Limb (tissue), 2 donors: Measurements from ENCODE around the gene DHX8.

Source experiments
- DNase-seq, 2 donors: peaks; one replicate each; pipeline ENCODE4 v3.0.0-alpha.2; 2016; ENCODE audit errors: extremely low spot score in 2 of 2

Gene DHX8

DNA sequence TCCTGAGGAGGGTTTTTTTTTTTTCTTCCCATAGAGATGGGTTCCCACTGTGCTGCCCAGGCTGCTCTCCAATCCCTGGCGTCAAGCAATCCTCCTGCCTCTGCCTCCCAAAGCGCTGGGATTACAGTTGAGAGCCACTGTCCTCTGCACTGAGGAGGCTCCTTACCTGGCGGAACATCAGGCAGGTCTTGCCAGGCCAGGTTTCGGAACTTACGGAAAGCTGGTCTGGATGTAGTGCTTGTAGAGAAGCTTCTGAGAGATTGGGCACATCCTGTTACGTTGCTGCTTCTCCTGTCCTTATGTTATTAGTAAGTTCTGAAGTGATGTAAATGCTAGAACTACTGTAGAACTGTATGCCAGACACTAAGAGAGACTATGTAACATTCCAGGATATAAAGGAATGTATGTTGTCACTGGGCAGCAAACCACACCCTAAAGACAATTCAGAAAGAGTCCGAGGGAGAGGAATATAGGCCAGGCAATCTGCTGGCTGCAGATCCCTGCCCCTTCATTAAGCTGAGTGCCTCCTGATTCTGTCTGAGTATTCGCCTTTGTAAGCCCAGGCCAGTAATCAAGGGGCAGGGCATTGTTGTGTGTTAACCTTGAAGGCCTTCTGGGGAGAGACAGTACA, 41.3 kb downstream of the DHX8 start:
- no peak for DNase-seq

- no peak for DNase-seq
Measured at GRCh38 chr17:43526886-43527648, 43.3 kb downstream of the DHX8 start.

DNA sequence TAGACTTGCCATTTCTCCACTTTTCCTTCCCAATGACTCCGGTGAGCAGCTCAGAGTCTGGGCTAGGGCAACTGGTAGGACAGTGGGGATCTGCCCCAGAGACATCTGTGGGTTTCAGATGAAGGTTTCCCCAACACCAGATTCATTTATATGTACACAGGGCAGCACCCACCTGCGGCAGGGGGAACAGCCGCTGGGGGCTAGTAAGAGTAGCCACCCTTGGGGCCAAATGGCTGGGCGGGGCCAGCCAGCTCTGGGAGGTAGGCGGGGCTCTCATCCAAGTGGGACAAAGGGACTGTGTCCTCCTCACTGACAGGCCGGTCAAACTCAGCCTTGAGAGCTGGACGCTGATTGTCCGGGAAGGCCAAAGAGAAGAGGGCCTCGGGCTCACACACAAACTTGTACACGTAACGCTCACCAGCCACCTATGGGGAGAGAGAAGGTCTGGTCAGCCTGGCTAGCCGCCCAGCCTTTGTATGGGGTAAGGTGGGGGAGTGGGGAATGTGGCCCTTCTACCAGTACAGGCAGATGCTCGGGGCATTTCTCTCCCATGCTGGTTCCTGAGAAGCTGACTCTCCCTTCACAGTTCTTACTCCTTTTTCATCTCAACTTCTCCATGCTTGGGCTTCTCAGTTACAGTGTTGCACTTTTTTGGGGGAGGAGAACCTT, 44.7 kb downstream of the DHX8 start:
- DNase-seq = no peak

DNA sequence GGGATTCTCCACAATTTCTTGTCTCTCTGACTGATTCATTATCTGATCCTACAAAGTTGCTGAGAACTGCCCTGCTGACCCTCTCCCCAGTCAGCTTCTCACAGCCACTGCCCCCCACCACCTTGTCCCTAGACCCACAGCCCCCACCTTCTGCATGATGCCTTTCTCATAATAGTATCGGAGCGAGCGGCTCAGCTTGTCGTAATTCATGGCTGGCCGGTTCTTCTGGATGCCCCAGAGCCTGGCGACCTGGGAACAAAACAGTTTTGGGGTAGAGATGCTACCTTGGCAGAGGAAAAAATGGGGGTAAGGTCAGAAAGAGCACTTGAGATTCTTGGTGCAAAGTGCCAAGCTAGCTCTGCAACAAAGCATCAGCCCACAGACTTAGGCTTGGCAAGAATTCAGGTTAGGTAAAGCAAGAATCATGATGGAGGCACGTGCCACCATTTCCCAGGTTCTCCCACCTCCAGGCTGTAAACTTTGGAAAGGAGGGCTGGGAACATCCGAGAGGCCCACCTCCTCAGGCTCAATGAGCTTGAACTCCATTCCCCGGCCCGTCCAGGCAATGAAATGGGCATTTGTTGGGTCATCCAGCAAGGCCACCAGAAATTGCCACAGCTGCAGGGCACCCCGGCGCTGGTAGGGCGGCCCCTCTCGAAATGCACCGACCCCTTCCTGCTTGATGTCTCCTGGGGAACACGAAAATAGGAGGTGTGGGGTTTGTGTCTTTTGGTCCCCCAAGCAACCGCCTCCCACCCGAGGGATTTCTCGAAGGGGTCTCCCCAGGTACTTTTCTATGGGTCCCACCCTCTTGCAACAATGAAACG, 45.4 kb downstream of the DHX8 start:
- DNase-seq = no peak

- no peak for DNase-seq
Measured at GRCh38 chr17:43529947-43530287, 46.1 kb downstream of the DHX8 start.

- DNase-seq = peak; percentile 93 to 94
Measured at GRCh38 chr17:43530288-43531081, 46.7 kb downstream of the DHX8 start.

DNA sequence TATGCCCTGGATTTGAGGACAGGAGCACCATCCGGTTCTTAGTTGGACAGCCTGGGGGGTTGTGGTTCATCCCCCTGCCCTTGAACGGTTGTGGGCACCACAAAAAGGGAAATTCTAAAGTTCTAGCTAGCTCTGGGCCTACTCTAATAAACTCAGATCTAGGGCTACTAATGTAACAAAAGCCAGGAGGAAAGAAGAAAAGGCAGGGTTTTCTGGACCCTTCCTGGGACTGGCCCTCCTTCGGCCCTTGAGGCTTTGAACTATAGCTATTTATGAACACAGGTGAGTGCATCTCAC, 47.3 kb downstream of the DHX8 start:
- DNase-seq = no peak

DNA sequence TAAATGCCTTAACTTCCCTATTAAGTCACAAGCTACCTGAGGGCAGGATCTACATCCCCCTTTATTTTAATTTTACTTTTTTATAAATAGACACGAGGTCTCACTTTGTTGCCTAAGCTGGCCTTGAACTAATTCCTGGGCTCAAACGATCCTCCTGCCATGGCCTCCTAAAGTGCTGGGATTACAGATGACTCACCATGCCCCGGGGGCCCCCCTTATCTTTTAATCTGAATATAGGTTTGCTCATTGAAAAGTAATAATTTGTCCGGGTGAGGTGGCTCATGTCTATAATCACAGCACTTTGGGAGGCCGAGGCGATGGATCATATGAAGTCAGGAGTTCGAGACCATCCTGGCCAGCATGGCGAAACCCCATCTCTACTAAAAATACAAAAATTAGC, 48.2 kb downstream of the DHX8 start:
- no peak for DNase-seq

DNA sequence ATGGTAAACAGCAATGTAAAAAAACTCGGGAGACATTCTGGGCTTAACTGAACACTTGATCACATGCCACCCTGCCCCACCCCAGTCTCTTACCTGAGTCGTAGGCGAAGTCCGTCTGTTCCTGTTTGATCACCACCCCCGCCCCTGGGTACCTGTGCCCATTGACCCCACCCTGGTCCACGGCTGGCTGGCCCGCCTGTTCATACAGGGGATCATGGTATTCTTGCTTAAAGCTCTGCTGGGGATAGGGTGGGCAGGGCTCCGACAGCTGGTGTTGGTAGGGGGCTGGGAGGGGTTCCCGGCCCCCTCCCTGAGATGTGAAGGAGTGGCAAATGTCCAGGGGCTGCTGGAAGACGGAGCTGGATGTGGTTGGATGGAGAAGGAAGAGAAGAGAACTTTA, 48.8 kb downstream of the DHX8 start:
- no peak for DNase-seq

- DNase-seq = no peak
Measured at GRCh38 chr17:43533699-43534098, 49.9 kb downstream of the DHX8 start.

GRCh38 chr17:43534909-43535308, 51.1 kb downstream of the DHX8 start:
- DNase-seq = no peak

- no peak for DNase-seq
Measured at GRCh38 chr17:43536236-43536992, 52.6 kb downstream of the DHX8 start.

DNA sequence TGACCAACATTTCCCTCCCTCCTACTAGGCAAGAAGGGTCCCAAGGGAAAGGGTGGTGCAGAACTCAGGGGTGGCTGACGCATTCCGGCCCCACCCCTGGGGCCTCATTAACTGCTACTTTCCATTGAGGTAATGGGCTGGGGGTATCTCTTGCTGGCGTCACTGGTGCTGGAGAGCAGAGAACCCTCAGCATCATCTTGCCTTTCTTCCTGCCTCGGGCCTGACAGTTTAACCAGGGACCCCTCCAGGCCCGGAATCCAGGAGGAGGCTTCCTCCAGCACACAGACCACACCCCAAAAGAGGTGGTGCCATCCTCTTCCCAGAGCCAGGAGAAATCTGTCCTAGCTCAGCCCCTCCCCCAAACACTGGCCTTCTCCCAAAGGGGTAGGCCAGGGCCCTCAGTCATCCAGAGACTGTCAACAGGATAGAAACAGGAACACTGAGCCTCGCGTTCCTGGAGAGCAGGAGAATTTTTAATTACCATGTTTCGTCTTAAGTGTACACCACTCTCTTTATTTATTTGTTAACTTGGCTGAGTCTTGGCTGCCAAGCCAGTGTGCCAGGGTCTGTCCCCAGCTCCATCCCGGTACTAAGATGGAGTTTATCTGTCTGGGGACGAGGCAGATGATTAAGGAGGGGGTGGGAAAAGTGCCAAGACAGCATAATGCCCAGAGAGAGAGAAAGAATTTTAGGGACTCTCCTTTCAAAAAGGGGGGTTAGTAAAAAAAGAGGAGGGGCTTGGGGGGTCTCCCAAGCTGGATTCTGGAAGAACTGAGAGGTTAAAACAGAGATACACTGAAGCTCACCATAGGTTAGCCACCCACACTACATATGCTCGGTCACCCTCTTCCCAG, 57.3 kb downstream of the DHX8 start:
- no peak for DNase-seq

DNA sequence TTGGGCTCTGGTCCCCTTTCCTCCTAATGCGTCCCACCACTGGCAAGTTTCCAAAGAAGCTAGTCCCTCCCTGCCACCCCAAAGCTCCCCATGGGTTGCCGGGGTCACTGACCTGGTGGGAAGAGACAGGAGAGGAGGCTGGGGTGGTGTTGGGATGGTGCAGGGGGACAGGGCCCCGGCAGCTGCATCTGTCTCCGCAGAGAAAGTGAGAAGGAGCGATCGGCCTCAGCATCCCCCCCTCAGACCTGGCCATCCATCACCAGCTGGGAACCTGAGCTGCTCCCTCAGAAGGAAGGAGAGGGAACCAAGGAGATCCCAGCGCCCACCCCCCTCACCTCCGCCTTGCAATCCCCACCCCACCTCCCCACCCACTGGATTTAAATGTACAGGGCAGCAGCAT, 59.1 kb downstream of the DHX8 start:
- no peak for DNase-seq

- no peak for DNase-seq
Measured at GRCh38 chr17:43543300-43543699, 59.5 kb downstream of the DHX8 start.

DNA sequence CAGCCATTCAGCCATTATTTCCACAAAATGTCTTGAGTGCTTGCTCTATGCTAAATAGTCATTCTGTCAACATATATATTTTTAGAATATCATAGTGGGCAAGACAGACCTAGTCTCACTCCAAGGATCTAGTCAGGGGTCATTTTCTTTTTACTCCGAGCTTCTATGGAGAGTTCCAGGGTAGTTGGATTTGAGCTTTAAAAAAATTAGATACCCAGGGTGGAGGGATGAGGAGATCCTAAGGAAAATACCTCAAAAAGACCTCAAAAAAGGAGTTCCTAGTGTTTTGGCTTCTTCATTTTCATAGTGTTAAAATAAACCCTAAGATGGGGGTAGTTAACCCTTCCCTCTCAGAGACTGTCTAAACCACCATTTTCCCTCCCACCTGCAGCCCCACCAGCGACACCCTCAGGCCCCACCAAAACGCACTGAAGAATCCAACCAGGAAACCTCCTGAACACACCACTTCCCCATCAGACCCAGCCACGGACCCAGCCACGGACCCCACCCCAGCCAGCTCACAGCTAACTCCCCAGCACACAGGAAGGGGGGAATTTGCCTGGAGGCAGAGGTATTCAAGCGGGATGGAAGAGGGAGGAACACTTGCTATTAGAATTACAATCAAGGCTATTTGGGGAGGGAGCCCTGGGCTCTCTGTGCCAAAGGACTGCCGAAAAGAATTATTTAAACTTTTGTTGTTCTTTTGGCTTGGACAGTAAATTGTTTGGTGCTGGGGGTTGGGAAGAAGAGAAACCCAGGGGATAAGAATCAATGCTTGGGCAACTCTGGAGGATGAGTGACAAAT, 60.2 kb downstream of the DHX8 start:
- no peak for DNase-seq

- DNase-seq = peak in 1 of 2 donors; percentile 65
Measured at GRCh38 chr17:43545383-43545632, 61.5 kb downstream of the DHX8 start.

- DNase-seq = peak; percentile 91 to 95
Measured at GRCh38 chr17:43546319-43547188, 62.8 kb downstream of the DHX8 start, which contains the start of gene ETV4. ETV4 (minus strand) TSS chr17:43546340; CDS start chr17:43545617, 723 bp downstream.
